SK-N-MC (cell line): ENCODE results near the gene ANKRD13B.

Source experiments
- EZH2 ChIP-seq: fragments of 200-600 bp; sonication (generic); IDR thresholded peaks from one replicate; pipeline ENCODE4 v1.6.1; 2017; ENCODE audit warnings: antibody characterized with exemption
- FOXP2 ChIP-seq: optimal IDR thresholded peaks from 2 replicates; pipeline ENCODE3; 2011; ENCODE audit warnings: mild to moderate bottlenecking, moderate library complexity; ENCODE audit not compliant: insufficient read depth; ENCODE audit errors: extremely low read length, control extremely low read depth
- POLR2AphosphoS5 ChIP-seq: IDR thresholded peaks from 2 replicates; pipeline ENCODE4 v1.6.1; 2012; ENCODE audit warnings: mild to moderate bottlenecking, low read depth, low read length, borderline replicate concordance

- TF ChIP-seq POLR2AphosphoS5 (no peak), EZH2 (no peak), FOXP2 (no peak)
Observed at GRCh38 chr17:29562615-29563014, 30.3 kb upstream of the ANKRD13B start.
